ENCODE measurements around the gene TUBGCP6.

Gene TUBGCP6

DNA sequence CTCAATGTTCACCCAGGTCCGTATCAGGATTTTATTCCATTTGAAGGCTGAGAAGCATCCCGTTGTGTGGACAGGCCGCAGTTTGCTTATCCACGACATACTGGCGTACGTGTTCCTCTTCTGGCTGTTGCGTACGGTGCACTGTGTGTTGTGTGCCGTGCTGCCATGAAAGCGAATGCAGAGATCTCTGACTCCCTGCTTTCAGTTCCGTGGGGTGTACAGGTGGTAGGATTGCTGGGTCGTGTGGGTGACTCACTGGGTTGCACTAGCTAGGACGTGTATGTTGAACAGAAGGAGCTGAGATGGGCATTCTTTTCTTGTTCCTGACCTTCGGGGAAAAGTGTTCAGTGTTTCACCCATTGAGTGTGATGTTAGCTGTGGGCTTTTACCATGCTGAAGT is 33.7 kb downstream of the TUBGCP6 start:
- Histone ChIP-seq H2AFZ (ENCODE audit: low read depth, low read length) (no peak overlapping the region), H3K9ac (ENCODE audit: low read depth, low read length) (no peak overlapping the region), H3K36me3 (ENCODE audit: insufficient read depth, low read length) (peaks cover 86% of the 10 kb centered on the region), H3K27ac (ENCODE audit: low read length) (no peak overlapping the region), H3K4me3 (ENCODE audit: low read depth in 1 of 2, low read length in 2 of 2) (no peak overlapping the region), H3K79me2 (ENCODE audit: insufficient read depth, low read length) (peaks cover 37% of the 10 kb centered on the region), H3K9me3 (ENCODE audit: insufficient read depth, low read length, severe bottlenecking) (no peaks in the 10 kb centered on the region), H3K4me2 (ENCODE audit: insufficient read depth, low read length) (no peak overlapping the region), H4K20me1 (ENCODE audit: insufficient read depth, low read length) (peaks cover 67% of the 10 kb centered on the region), H3K4me1 (ENCODE audit: insufficient read depth, low read length) (no peaks in the 10 kb centered on the region), H3K27me3 (ENCODE audit: insufficient read depth, low read length, poor library complexity) (no peaks in the 10 kb centered on the region)
- ATAC-seq (ENCODE audit: insufficient read depth, low read depth): no peak
- TF ChIP-seq, protein P1, sequence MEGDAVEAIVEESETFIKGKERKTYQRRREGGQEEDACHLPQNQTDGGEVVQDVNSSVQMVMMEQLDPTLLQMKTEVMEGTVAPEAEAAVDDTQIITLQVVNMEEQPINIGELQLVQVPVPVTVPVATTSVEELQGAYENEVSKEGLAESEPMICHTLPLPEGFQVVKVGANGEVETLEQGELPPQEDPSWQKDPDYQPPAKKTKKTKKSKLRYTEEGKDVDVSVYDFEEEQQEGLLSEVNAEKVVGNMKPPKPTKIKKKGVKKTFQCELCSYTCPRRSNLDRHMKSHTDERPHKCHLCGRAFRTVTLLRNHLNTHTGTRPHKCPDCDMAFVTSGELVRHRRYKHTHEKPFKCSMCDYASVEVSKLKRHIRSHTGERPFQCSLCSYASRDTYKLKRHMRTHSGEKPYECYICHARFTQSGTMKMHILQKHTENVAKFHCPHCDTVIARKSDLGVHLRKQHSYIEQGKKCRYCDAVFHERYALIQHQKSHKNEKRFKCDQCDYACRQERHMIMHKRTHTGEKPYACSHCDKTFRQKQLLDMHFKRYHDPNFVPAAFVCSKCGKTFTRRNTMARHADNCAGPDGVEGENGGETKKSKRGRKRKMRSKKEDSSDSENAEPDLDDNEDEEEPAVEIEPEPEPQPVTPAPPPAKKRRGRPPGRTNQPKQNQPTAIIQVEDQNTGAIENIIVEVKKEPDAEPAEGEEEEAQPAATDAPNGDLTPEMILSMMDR (IDR thresholded peaks at IDR 0.05; ENCODE audit: borderline replicate concordance, extremely low read depth, low read length, poor library complexity, severe bottlenecking): no peak
- TF ChIP-seq EZH2 (IDR thresholded peaks at IDR 0.05; ENCODE audit: borderline replicate concordance, low read depth, low read length, severe bottlenecking): no peak
- no peak for DNase-seq

DNA sequence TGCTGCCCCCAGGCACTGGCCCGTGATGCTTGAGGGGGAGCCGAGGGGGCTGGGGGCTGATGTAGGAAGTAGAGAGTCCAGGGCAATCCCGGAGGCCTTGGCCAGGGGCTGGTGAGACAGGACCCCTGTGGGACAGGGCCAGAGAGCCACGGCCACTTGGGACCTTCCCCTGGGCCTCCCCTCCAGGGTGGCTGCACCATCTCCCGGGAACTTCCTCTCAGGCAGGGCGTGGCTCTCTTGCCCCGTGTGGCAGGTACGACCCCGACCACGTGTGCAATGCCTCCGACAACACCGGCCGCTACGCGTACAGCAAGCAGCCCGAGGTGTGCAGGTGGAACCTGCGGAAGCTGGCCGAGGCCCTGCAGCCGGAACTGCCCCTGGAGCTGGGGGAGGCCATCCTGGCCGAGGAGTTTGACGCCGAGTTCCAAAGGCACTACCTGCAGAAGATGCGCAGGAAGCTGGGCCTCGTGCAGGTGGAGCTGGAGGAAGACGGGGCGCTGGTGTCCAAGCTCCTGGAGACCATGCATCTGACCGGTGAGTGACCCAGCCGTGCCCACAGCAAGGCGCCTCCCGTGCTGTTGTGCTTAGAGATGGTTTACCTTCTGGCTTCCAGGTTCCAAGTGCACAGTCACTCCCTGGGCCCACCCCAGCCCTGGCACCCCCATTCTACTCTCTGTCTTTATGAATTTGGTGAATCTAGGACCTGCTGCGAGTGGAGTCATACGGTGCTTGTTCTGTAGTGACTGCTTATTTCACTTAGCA is 34.3 kb downstream of the TUBGCP6 start:
- ATAC-seq (ENCODE audit: insufficient read depth, low read depth): no peak
- Histone ChIP-seq H3K79me2 (ENCODE audit: insufficient read depth, low read length) (peaks cover 33% of the 10 kb centered on the region), H3K36me3 (ENCODE audit: insufficient read depth, low read length) (peaks cover 86% of the 10 kb centered on the region), H3K27ac (ENCODE audit: low read length) (no peak overlapping the region), H3K4me1 (ENCODE audit: insufficient read depth, low read length) (no peaks in the 10 kb centered on the region), H3K4me2 (ENCODE audit: insufficient read depth, low read length) (no peak overlapping the region), H3K9ac (ENCODE audit: low read depth, low read length) (no peak overlapping the region), H2AFZ (ENCODE audit: low read depth, low read length) (no peak overlapping the region), H4K20me1 (ENCODE audit: insufficient read depth, low read length) (peaks cover 66% of the 10 kb centered on the region), H3K27me3 (ENCODE audit: insufficient read depth, low read length, poor library complexity) (no peaks in the 10 kb centered on the region), H3K9me3 (ENCODE audit: insufficient read depth, low read length, severe bottlenecking) (no peaks in the 10 kb centered on the region), H3K4me3 (ENCODE audit: low read depth in 1 of 2, low read length in 2 of 2) (no peak overlapping the region)
- DNase-seq: no peak
- TF ChIP-seq, protein P1 (IDR thresholded peaks at IDR 0.05; ENCODE audit: borderline replicate concordance, extremely low read depth, low read length, poor library complexity, severe bottlenecking): no peak
- no peak for TF ChIP-seq EZH2 (IDR thresholded peaks at IDR 0.05; ENCODE audit: borderline replicate concordance, low read depth, low read length, severe bottlenecking)

DNA sequence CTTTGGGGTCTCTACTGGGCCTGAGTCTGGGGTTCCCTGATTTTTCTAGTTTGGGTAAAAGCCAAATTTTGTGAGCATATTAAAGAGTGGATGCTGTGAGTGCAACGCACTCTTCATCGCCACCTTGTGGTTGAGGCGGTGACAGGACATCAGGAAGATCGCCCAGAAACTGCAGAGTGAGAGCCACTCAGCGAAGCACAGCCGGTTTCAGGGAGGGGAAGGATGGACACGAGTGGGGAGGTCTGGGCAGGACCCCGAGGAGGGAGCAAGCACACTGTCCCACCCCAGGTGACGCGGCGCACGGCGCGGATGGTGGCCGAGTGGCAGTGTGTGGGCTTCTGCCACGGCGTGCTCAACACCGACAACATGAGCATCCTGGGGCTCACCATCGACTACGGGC is 34.9 kb downstream of the TUBGCP6 start:
- H4K20me1 ChIP-seq (ENCODE audit: insufficient read depth, low read length): peaks cover 60% of the 10 kb centered on the region
- DNase-seq (peak; percentile 71), ATAC-seq (ENCODE audit: insufficient read depth, low read depth) (peak; percentile 75)
- peaks cover 83% of the 10 kb centered on the region for H3K36me3 ChIP-seq (ENCODE audit: insufficient read depth, low read length)
- no peak overlapping the region for H3K27ac ChIP-seq (ENCODE audit: low read length)
- H3K9me3 ChIP-seq (ENCODE audit: insufficient read depth, low read length, severe bottlenecking): no peaks in the 10 kb centered on the region
- no peak overlapping the region for H2AFZ ChIP-seq (ENCODE audit: low read depth, low read length)
- no peak overlapping the region for H3K4me3 ChIP-seq (ENCODE audit: low read depth in 1 of 2, low read length in 2 of 2)
- no peaks in the 10 kb centered on the region for H3K4me1 ChIP-seq (ENCODE audit: insufficient read depth, low read length)
- H3K27me3 ChIP-seq (ENCODE audit: insufficient read depth, low read length, poor library complexity): no peaks in the 10 kb centered on the region
- TF ChIP-seq, protein P1 (IDR thresholded peaks at IDR 0.05; ENCODE audit: borderline replicate concordance, extremely low read depth, low read length, poor library complexity, severe bottlenecking): peak; percentile 95
- no peak for TF ChIP-seq EZH2 (IDR thresholded peaks at IDR 0.05; ENCODE audit: borderline replicate concordance, low read depth, low read length, severe bottlenecking)
- H3K79me2 ChIP-seq (ENCODE audit: insufficient read depth, low read length): peaks cover 29% of the 10 kb centered on the region
- no peak overlapping the region for H3K4me2 ChIP-seq (ENCODE audit: insufficient read depth, low read length)
- no peak overlapping the region for H3K9ac ChIP-seq (ENCODE audit: low read depth, low read length)
